Myocyte (in vitro differentiated cells): ENCODE results near the gene SLC15A2. TPM values are rescaled to one million over a fixed set of nuclear protein-coding genes. Genes with fewer than 3 reads are reported as not detected.
"Not testable (repeated sequence)": the region's sequence is repeated elsewhere in the genome, so short reads cannot be mapped to it uniquely, and the experiment has no call there.

ENCODE experiments used
- DNase-seq: peaks from one replicate; pipeline ENCODE4 v3.0.0-alpha.2; 2012; ENCODE audit warnings: low read depth
- polyA plus RNA-seq: library from polyadenylated mRNA; unstranded; fragments of >200 nt; gene quantifications from one replicate; pipeline ENCODE4 v1.2.1, GENCODE V29; 2012; ENCODE audit warnings: missing spikeins
- total RNA-seq: library from RNA; depleted of rRNA; stranded (reverse); fragments of >200 nt; gene quantifications from 2 replicates; pipeline ENCODE4 v1.2.3, GENCODE V29; 2014

SLC15A2 gene
- 0.26 and 0.51 TPM in 2 replicates for total RNA-seq
- 0.57 TPM for polyA plus RNA-seq

- DNase-seq: peak; percentile 52
Observed at GRCh38 chr3:121894301-121894990, at the start of gene SLC15A2. SLC15A2 (plus strand) TSS chr3:121894401; CDS start chr3:121894477, 76 bp downstream.

- DNase-seq: no peak
Observed at GRCh38 chr3:121844892-121845291, 49.3 kb upstream of the SLC15A2 start.

- no peak for DNase-seq
Observed at GRCh38 chr3:121852256-121852655, 41.9 kb upstream of the SLC15A2 start.

- DNase-seq: no peak
Observed at GRCh38 chr3:121855555-121855954, 38.6 kb upstream of the SLC15A2 start.

GRCh38 chr3:121857778-121858177 is 36.4 kb upstream of the SLC15A2 start:
- not testable (repeated sequence) for DNase-seq

- DNase-seq: not testable (repeated sequence)
Observed at GRCh38 chr3:121863247-121863646, 31.0 kb upstream of the SLC15A2 start.

GRCh38 chr3:121863801-121864200 is 30.4 kb upstream of the SLC15A2 start:
- no peak for DNase-seq

- no peak for DNase-seq
Observed at GRCh38 chr3:121869736-121870135, 24.5 kb upstream of the SLC15A2 start.

GRCh38 chr3:121870717-121871116 is 23.5 kb upstream of the SLC15A2 start:
- no peak for DNase-seq

GRCh38 chr3:121871430-121871829 is 22.8 kb upstream of the SLC15A2 start:
- DNase-seq: peak; percentile 5

GRCh38 chr3:121878411-121878810 is 15.8 kb upstream of the SLC15A2 start:
- no peak for DNase-seq

- DNase-seq: peak; percentile 5
Observed at GRCh38 chr3:121883507-121883906, 10.7 kb upstream of the SLC15A2 start.

- no peak for DNase-seq
Observed at GRCh38 chr3:121885386-121885785, 8.8 kb upstream of the SLC15A2 start.

- no peak for DNase-seq
Observed at GRCh38 chr3:121895121-121895520, 920 bp downstream of the SLC15A2 start.

GRCh38 chr3:121895736-121896135 is 1.5 kb downstream of the SLC15A2 start:
- DNase-seq: no peak

GRCh38 chr3:121896823-121897222 is 2.6 kb downstream of the SLC15A2 start:
- DNase-seq: no peak

GRCh38 chr3:121897296-121897695 is 3.1 kb downstream of the SLC15A2 start:
- DNase-seq: no peak

- no peak for DNase-seq
Observed at GRCh38 chr3:121913305-121913990, 19.2 kb downstream of the SLC15A2 start.

- DNase-seq: no peak
Observed at GRCh38 chr3:121914081-121914998, 20.1 kb downstream of the SLC15A2 start.

GRCh38 chr3:121916189-121916588 is 22.0 kb downstream of the SLC15A2 start:
- DNase-seq: no peak

GRCh38 chr3:121918779-121919483 is 24.7 kb downstream of the SLC15A2 start:
- no peak for DNase-seq
